KOPT-K1 (cell line): ENCODE data around the gene SRRD.

Experiments used
- H3K27ac ChIP-seq: fragments of 200-600 bp; sonication (generic); 2 replicates; pipeline ENCODE4 v1.5.1; 2016; ENCODE audit warnings: antibody characterized with exemption, mild to moderate bottlenecking, low read depth, low read length; ENCODE audit not compliant: poor library complexity, severe bottlenecking
- H3K36me3 ChIP-seq: fragments of 200-600 bp; sonication (generic); 2 replicates; pipeline ENCODE4 v1.5.1; 2017; ENCODE audit warnings: antibody characterized with exemption, mild to moderate bottlenecking, low read length, moderate library complexity; ENCODE audit not compliant: insufficient read depth
- H3K9me3 ChIP-seq: fragments of 200-600 bp; sonication (generic); 2 replicates; pipeline ENCODE4 v1.5.1; 2017; ENCODE audit warnings: antibody characterized with exemption, low read length, mild to moderate bottlenecking; ENCODE audit not compliant: insufficient read depth, poor library complexity, severe bottlenecking

The SRRD gene

GRCh38 chr22:26447584-26448329, 35.9 kb upstream of the SRRD start:
- no peak overlapping the region for H3K27ac ChIP-seq
- H3K36me3 ChIP-seq: peaks cover 32% of the 10 kb centered on the region
- no peaks in the 10 kb centered on the region for H3K9me3 ChIP-seq

DNA sequence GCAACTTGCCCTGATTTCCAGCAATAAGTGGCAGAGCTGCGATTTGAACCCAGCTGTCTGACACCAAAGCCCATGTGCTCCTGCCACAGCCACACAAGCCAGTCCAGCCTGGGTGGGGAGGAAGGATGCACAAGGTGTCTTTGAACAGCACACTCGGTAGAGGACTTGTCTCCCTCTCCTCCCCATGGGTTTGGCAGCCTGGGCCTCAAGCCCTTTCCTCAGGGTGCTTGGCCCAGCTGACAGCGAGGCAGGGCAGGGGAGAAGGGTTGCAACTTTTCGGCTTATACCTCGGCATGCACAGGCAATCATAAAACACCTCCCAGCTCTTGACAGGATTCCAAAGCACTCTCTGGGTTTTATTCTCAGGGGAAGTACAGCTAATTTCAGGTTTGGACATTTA, 35.3 kb upstream of the SRRD start:
- peaks cover 37% of the 10 kb centered on the region for H3K36me3 ChIP-seq
- H3K9me3 ChIP-seq: no peaks in the 10 kb centered on the region
- H3K27ac ChIP-seq: no peak overlapping the region

DNA sequence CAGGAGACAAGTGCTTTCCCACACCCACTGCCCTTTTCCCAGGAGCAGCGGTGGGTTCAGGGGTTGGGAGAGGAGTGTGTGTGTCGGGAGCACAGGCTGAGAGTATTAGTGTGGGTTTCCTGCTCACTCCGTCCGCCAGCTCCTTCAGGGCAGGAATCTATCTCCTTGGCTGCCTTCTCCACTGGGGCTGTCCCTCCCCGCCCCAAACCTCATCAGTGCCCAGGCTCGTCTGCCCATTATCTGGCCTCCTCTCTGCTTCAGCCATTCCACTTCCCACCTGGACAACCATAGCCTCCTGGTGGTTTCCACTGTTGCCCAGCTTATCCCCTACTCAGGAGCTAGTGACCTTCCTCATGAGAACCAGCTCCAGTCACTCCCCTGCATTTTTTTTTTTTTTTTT, 34.7 kb upstream of the SRRD start:
- Histone ChIP-seq H3K36me3 (peaks cover 44% of the 10 kb centered on the region), H3K9me3 (no peaks in the 10 kb centered on the region), H3K27ac (no peak overlapping the region)

DNA sequence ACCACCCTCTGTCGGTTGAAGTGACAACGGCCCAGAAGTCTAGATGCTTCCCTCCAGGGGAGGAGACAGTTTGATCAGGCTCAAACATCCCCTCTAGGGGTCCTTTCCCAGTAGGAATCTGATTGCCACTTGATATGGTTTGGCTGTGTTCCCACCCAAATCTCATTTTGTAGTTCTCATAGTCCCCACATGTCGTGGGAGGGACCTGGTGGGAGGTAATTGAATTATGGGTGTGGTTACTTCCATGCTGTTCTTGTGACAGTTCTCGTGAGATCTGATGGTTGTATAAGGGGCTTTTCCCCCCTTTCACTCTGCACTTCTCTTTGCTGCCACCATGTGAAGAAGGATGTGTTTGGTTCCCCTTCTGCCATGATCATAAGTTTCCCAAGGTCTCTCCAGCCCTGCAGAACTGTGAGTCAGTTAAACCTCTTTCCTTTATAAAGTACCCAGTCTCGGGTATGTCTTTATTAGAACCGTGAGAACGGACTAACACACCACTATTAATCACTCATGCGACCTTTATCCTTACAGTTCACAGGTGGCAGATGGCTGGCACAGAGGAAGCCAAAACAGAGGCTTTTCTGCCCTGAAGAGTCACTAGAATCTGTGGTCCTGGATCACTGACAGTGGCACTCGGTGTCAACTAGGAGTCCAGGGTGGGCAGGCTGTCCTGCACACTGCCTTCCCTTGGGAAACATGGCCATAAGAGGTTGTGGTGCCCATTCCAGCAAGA, 33.1 kb upstream of the SRRD start:
- peaks cover 51% of the 10 kb centered on the region for H3K36me3 ChIP-seq
- no peak overlapping the region for H3K27ac ChIP-seq
- no peaks in the 10 kb centered on the region for H3K9me3 ChIP-seq

DNA sequence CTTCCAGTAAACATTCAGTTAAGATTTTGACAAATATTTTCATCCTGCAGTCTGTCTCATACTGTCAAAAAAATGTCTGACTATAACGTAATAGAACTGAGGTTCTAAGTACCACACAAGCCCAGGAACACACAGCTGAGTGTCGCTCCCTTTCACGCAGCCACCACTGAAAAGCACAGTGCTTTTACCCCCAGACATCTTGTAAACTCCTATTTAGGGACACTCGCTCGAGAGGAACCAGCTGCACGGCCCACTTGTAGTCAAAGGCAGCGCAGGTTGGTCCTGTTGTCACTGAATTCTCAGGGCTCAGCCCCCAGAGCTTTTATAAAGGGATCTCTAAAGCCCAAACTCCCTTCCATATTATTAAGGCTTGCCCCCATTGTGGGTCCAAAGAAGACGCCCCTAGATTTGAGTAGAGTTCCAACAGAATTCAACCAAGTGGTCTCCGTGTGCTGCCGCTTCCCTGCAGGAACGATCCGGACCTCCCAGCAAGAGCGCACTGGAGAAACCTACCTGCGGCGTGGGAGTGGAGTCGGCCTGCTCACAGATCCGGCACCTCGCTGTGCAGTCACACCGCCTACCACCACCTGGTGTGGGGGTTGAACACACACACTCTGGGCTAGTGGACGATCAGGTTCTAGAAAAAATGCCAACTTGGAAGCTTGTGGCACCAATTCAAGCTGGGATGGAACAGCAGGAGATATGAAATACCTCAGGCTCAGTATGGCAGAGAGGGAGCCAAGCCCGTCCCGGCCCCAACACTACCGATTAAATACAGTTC, 31.3 kb upstream of the SRRD start:
- Histone ChIP-seq H3K36me3 (peaks cover 69% of the 10 kb centered on the region), H3K9me3 (no peaks in the 10 kb centered on the region), H3K27ac (no peak overlapping the region)

GRCh38 chr22:26453216-26453615, 30.5 kb upstream of the SRRD start:
- Histone ChIP-seq H3K36me3 (peaks cover 77% of the 10 kb centered on the region), H3K27ac (no peak overlapping the region), H3K9me3 (no peaks in the 10 kb centered on the region)

GRCh38 chr22:26453812-26454500, 29.7 kb upstream of the SRRD start:
- H3K9me3 ChIP-seq: no peaks in the 10 kb centered on the region
- H3K27ac ChIP-seq: no peak overlapping the region
- peaks cover 84% of the 10 kb centered on the region for H3K36me3 ChIP-seq

GRCh38 chr22:26457661-26458272, 25.9 kb upstream of the SRRD start:
- Histone ChIP-seq H3K36me3 (peaks cover 91% of the 10 kb centered on the region), H3K27ac (no peak overlapping the region), H3K9me3 (no peaks in the 10 kb centered on the region)

GRCh38 chr22:26460202-26460601, 23.5 kb upstream of the SRRD start:
- H3K9me3 ChIP-seq: no peaks in the 10 kb centered on the region
- H3K36me3 ChIP-seq: peaks cover 98% of the 10 kb centered on the region
- no peak overlapping the region for H3K27ac ChIP-seq

DNA sequence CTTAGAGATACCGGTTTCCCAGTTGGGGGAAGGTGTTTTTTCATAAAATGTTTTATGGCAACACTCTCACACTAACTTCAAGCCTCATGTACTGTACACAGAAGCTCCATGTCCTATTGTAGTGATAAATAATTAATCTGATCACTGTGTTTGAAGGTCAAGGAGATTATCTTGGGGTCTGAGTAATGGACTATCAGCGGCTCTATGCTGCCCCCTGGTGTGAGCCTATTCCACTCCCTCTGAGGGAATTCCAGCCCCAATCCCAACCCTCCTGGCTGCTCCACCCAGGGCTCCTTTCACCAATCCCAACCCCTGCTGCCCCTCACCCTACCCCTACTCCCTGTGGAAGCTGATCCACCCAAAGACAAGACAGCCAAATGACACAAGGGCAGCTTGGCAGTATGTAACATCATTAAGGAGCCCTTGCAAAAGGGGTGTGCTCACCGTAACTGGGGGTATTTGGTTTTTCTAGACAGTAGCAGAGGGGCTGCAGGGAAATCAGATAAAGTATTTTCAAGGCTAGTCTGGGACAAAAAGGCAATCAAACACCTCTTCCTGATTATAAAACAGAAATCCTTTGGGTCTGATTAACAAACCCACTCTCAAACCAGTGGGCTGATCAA, 22.4 kb upstream of the SRRD start:
- H3K36me3 ChIP-seq: peaks cover 100% of the 10 kb centered on the region
- no peak overlapping the region for H3K27ac ChIP-seq
- no peaks in the 10 kb centered on the region for H3K9me3 ChIP-seq

DNA sequence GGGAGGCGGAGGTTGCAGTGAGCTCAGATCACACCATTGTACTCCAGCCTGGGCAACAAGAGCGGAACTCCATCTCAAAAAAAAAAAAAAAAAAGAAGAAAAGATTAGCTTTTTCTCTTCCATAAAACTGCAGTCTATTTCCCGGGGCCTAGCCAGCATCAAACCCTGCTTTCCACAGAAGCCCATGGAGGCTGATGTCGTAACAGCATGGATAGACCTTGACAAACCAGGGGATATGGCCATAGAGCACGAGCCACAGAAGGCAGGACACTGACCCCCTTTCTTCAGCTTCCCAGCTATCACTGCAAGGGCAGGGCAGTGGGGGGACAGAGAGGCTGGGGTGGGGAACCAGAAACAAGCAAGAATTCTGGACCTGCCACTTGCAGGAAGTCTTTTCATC, 21.6 kb upstream of the SRRD start:
- H3K9me3 ChIP-seq: no peaks in the 10 kb centered on the region
- no peak overlapping the region for H3K27ac ChIP-seq
- H3K36me3 ChIP-seq: peaks cover 100% of the 10 kb centered on the region

DNA sequence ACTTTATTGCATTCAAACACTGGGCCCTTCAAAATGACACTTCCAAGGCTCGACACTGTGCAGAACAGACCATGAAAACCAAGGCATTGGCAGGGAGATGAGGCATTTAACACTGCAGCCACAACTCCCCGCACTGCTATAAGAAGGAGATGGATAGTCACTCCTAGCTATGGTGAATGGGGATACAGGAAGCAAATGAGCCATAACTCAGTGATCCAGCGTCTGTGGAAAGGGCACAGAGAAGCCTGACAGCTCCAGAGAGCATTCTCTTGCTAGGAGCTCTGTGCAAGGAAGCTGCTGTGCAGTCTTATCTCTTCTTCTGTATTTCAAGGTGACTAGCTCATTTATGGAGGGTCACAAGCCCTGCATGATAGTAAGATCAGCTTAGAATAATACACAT, 21.0 kb upstream of the SRRD start:
- Histone ChIP-seq H3K9me3 (no peaks in the 10 kb centered on the region), H3K36me3 (peaks cover 100% of the 10 kb centered on the region), H3K27ac (no peak overlapping the region)

DNA sequence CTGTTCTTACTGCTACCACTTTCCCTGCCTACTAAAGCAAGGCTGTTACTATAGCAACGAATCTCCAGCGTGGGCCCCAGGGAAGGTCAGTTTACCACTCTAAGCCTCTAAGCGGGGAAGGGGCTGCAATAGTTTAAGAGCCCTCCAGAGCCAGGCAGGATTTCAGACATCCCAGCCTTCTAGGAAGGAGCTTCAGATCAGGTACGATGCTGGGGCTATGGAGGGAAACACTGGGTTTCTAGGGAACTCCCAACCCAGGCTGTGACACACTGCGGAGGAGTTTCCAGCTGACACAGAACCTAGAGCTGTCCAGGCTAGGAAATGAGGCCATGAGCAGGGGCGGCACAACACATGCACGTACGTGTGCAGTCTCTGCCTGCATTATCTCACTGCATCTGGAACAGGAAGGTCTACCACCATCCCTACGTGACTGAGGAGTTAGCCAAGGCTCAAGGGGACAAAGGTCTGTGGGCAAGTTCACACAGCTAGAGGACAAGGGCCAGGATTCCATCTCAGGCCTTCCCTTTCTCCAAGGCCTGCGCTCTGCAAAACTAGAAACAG, 20.5 kb upstream of the SRRD start:
- Histone ChIP-seq H3K36me3 (peaks cover 98% of the 10 kb centered on the region), H3K9me3 (no peaks in the 10 kb centered on the region), H3K27ac (no peak overlapping the region)

DNA sequence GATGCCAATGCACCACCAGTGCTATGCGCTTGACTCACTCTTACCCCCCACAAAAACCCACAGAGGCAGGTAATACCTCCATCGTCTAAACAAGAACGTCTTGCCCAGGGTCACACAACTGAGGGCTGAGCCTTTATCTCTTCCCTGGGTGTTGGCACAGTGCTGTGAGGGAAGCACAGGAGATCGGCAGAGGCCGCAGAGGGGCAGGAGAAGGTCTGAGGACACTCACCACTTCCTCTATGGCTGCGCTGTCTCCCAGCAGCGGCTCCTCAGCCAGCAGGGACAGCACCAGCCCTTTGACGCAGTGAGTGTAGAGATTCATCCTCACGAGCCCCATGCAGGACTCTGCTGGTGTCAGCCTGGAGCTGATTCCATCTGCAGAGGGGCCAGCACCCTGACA, 20.0 kb upstream of the SRRD start:
- no peaks in the 10 kb centered on the region for H3K9me3 ChIP-seq
- peaks cover 98% of the 10 kb centered on the region for H3K36me3 ChIP-seq
- H3K27ac ChIP-seq: no peak overlapping the region
